ENCODE data around the gene SCFD2.
A peak's percentile ranks its signal among the peaks of the same experiment; 100 is the strongest.

The SCFD2 gene

DNA sequence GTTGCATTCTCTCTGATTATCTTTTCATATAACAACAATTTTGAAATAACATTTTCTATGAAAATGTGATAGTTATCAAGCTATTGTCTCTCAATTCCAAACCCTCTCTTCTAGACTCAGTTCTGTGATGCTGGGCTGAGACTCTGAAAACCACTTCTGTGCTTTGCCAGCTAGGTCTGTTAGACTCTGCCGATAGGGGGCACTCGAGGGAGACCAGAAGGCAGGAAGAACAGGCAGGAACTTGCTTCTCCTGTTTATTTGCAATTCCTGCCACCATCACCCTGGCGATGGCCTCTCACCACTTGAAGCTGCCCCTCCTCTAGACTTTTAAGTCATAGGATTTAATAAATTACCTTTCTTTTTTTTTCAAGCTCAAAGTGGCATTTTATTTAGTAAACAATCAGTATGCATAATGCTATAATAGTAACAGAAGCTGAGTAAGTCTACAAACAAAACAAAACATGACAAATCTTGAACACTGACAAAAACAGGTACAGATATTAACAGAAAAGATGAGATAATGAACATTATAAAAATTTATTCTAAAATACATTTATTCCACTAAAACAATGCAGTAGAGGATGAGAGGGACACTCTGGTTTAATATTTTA lies 454.1 kb downstream of the SCFD2 start:
- DNase-seq = peak; percentile 66

DNA sequence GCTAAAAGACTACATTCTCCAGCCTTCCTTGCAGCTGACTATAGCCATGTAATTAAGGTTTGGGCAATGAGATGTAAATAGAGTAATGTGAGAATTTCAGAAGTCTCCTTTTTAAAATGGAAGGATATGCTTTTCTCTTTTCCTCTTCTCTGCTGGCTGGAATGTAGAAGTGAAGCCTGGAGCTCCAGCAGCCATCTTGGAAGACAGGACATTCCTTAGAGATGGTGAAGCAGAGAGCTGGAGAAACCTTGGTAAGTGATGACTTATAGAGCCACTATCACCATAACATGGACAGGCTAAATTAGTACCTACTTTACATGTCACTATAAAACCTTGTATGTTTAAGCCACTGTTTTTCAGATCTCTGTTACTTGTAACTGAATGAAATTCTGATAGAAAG lies 455.7 kb downstream of the SCFD2 start:
- DNase-seq = no peak

DNA sequence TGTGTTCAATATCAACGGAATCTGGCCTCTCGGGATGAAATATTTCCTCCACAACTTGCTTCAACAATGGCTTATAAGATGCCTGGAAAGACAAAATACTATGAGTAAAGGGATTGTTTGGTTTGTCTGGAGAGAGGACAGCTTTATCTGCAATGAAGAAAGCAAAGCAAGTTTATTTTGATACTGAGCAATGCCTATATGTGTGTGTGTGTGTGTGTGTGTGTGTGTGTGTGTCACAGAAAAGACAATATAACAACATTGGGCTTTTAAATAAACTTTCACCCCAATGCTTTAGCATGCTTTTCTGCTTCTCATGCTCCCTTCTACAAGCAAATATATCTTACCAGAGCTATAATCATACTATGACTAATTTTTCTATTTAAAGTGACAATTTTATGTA lies 458.4 kb downstream of the SCFD2 start:
- no peak for DNase-seq

DNA sequence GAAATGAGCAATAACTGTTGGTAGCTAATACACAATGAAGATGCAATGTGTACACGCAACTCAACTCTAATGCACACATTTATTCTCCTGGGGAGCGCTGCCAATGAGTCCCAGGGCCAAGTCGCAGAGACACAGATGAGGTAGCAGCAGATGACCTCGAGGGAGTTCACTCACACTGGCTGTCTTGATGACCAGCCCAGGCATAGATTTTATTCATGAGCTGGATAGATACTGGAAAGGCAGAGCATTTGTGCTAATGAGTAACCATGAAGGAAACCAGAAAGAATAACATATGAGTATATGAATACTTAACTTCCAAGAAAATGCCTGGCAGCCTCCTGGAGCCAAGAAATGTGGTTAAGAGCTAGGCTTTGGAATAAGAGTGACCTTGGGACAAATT lies 461.4 kb downstream of the SCFD2 start:
- DNase-seq = no peak

DNA sequence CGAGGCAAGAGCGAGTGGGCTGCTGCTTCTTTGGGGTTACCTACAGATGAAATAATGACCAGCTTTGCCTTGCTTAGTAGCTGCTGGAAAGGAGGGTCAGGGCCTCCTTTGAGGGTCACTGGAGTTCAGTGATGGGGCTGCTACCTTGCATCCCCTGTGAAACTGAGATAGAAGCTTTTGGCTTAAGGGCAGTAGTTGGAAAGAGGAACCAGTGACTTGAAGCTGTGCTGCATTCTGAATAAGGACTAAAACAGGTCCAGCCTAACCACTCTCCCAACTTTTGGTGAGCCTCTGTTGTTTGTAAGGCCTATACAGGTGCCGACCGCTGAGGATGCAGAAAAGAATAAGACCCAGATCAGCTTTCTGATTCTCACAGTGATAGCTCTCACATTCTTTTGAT lies 462.6 kb downstream of the SCFD2 start:
- DNase-seq = no peak

DNA sequence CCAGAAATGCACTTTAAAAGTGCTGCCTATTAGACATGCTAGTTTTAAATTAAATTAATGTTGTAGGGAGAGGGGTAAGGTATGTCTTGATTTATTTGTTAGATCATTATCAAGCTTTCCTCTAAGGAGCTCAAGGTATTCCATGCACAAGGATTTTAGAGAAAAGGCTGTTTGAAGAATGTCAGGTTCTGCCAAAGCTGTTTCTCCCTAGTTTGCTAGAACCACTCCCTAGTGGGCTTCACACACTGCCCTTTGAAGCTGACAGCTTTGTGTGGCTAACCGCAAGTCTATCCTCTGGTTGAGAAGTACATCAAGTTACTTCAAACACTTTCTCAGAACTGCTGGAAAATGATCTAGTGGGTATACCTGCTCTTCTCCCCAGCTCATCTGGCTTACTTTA lies 471.4 kb downstream of the SCFD2 start:
- DNase-seq = no peak

DNA sequence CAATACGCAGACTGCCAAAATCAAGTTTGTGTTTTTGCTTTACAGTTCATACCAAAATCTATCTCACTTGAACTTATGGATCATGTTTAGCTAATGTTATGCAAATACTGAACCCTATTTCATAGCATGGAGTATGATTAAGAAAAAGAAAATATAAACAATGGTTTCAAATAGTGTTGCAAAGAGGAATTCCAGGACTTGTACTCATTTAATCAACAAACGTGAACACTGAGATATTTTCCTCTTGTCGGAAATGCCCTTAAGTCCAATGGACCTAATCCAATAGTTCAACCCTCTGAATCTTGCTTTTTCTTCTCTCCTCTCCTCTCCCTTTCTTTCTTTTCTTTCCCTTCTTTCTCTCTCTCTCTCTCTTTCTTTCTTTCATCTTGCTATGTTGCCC lies 473.0 kb downstream of the SCFD2 start:
- no peak for DNase-seq

DNA sequence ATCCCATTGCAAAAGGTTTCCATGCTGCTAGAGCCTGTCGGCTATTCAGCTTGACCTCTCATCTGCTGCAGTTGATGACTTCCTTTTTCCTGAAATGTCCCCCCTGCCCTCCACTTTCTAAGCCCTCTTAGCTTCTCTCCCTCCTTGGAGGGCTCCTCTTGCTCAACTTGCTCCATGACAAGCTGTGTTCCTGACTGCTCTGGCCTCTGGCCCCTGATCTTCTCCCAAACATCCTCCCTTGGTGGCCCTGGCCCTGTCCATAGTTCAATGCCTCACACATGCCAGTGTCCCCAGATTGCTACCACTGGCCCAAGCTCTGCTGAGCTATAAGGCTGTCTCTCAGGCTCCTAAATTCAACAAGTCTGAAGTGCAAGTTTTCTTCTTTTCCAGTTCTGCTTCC lies 474.1 kb downstream of the SCFD2 start:
- DNase-seq = no peak

DNA sequence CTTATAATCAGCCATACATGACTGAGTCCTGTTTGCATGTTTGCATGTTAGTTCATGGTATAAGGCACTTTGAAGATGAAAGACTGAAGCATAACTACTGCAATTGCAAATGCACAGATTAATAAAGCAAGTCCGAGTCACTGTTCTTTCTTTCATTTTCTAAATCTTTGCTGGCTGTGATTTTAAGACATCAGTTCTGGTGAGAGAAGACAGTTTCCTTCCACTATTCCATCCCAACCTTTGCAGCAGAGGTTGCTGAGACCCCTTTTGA lies 475.4 kb downstream of the SCFD2 start:
- no peak for DNase-seq

DNA sequence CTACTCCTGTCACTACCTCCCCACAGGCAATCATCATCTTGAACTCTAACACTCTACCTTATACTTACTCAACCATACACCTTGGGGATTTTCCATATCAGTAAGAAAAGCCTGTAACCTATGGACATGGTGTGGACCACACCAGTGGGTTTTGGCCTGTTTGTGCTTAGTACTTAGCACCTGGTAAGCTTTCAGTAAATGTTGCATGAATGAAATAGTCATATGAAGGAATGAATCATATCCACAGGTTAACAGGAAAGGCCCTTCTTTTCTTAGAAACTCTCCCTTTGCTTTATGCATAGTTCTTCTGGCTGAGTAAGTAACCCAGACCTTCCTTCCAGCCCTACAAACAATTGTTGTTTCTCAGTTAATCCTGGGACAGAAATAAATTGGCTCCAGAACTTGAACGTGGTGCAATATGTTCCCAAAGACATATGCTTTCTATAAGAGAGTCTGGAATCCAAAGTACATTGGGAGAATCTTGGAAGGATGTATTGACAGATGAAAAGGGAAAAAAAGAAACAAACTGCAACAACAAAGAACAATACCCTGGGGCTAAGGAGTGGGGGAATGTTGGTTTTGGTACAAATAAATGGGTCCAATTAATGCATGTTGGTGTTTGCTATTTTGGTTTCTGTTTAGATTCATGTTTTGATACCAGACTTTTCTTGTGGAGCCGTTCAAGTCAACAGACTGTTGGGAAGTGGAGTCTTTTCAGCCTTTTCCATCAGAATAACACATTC lies 475.9 kb downstream of the SCFD2 start:
- no peak for DNase-seq

DNA sequence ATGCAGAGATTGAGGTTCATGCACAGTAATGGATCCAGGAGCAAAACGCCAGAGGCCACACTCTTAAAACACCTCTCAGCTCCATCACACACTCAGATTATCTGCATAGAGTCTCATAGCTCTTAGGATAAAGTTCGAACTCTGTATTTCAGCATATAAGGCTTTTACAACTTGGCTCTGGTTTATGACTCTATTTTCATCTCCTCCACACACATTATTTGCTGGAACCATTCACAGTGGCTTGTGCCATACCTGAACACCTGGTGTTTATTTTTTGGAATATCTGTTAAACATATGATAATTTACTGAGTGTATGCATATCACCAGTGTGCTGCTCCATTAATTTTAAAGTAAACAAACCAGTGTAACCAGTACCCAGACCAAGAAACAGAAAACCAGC lies 476.5 kb downstream of the SCFD2 start:
- no peak for DNase-seq

DNA sequence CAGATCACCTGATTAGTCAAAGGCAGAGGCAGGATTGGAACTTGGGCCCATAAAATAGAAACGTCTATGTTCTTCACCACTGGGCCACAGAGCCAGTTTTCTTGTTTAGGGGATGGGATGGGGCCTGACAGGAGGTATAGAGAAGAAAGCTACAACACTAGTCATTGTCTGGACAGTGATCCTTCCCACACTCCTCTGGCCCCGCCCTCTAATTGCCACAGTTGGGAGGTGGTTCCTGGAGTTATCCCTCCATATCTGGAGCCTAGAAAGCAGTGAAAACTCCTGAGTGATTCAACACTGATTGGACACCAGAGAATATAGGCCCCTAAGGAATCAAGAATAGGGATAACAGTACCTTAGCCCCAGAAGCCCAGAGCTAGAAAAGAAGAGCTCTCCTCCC lies 480.9 kb downstream of the SCFD2 start:
- DNase-seq = no peak

DNA sequence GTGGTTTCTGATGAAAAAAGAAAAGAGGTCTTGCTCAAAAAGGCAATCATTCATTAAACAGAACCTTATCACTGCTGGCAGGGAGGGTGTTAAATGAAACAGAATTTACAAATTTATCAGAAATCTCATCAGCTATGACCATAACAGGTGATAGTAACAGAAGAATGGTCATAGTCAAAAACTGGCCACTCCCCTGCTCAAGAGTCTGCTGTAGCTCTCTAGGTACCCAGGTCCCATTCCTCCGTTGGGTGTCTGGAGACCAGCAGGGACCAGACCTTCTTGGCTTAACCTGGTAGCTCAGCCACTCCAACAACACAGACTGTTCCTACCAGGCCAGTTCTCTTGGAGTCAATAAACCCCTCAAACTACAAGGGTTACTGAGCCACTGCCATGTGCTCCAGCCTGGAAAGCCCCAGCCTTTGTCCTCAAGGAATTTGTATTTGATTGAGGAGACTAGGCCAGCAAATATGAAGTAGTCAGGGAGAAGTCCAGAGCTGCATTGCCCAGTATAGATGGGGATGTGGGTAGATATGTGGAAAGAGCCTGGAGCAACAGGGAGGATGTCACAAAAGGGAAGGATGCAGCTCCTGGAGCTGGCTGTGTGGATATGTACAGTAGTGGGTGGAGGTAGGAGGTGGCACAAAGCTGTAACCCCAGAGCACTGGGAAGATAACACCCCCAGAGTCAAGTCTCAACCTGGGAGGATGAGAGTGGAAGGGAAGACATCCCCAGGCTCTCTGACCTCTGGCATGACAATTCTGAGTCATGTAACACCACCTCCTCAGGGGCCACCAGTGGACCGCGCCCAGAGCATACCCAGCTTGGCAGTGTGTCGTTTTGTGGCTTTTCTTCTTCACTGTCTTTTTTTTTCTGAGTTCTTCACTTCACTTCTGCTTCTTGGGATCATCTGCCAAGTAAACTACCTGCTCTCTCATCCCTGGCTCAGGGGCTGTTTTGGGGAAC lies 481.9 kb downstream of the SCFD2 start:
- DNase-seq = no peak

DNA sequence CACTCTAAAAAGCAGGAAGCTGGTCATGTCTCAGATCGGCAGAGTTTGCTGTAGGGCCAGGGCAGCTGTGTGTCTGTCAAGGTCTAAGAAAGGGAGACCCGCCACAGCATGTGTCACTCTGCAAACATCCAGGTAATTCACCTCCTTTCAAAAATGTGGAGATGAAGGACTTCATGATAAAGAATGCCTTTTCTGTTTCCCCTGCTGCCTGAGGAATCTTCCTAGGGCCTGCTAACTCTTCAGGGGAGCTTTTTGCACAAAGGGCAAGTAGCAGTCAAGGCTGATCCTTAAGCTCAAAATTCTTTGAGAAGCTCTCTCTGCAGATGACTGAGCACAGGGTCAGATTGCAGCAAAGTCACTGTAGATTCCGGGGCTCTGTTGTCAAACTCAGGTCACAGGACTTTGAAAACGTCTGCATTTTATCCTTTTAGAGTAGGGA lies 482.7 kb downstream of the SCFD2 start:
- no peak for DNase-seq

DNA sequence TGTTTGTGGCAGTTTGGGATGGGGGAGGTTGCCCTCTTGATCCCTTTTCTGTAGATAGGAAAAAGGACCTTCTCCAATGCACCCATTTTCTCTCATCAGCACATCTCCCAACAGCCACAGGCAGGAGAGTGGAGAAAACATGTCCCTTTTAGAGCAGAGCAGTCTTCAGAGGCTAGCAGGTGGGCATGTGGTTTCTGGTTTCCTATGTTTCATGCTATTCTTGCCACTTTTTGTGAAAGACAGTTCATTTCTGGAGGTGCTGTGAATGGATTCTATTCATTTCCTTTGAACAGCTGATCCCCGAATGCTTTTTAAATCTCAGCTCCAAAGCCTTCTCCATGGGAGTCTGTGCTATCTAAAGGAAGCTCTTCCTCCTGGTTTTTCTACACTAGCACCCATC lies 484.9 kb downstream of the SCFD2 start:
- DNase-seq = no peak

DNA sequence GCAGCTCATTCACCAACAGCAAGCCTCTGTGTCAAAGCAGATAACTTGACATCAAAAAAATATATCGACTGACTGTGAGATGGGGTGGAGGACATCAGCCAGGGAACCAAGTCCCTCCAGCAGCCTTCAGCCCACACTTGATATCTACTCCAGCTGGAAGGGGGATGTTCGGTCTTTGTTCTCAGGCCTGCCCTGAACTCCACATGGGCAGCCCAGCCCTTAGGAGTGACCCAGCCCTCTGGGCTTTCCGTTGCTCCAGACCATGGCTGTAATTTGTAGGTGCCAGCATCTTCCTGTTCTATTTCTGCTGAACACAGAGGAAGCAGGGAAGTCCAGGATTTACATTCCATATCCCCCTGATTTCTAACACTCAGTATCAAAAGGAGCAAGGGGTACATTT lies 486.4 kb downstream of the SCFD2 start:
- no peak for DNase-seq

DNA sequence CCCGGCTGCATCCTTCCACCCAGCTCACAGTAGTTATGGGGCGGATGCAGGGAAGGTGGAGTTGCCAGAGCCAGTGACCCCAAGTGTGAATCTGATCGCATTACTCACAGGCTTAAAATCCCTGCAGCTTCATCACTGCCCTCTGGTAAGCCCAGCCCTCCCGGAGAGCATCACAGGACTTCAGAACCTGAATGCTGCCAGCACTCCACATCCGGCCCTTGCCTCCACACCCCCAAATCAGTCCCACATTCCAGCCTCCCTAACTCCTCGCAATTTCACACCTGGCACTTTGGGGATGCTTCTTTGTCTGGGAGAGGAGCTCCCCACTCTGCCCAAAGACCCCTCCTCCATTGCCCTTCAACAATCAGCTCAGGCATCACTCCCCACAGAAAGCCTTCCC lies 488.2 kb downstream of the SCFD2 start:
- DNase-seq = no peak

DNA sequence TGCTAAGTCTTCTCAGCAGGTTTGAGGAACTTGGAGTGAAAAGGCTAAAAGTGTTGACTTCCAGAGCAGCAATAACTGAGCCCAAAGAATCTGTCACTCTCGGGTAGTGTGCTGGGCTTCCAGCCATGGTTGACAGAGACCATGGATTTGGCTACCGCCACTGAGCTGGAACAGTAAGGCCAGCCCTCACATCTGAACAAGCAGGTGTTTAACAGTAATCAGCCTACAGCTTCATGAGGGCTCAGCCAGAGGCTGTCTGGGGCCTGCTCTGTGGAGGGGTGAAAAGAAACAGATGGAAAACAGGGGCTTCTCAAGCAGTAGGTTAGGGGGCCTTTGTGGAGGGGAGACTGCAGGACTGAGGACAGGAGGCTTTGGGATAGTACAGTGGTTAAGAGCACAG lies 488.8 kb downstream of the SCFD2 start:
- no peak for DNase-seq

DNA sequence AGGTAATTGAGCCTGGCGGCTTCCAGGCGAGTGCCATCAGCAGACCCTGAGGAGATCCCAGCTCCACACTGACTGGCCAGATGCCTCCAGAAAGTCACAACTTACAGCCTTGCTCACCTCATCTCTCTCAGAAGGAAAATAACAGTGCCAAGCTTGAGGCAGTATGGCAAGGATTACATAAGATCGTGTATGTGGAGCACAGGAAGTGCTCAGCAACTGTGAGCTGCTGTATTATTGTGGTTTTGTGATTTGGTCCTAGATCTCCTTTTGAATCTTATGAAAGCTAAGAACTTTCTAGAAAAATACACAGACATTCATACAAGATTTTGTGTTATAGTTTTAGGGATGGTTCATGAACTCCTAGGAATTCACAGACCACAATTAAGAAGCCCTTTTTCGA lies 489.8 kb downstream of the SCFD2 start:
- no peak for DNase-seq

DNA sequence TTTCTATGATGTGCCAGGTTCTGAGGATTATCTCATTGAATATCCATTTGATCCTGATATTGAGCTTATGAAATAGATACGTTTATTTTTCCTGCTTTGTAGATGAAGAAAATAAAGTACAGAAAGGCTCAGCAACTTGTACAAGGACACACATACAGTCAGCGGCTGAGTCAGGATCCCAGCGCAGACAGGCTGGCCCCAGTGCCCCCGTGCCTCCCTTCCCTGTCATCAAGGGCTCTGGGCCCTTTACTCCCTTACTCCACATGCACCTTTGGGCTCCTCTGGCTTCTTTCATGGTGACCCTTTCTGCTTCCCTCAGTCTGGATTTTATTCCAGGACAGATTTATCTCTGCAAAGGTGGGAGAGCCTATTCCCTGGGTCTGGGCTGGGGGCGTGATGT lies 490.9 kb downstream of the SCFD2 start:
- no peak for DNase-seq

DNA sequence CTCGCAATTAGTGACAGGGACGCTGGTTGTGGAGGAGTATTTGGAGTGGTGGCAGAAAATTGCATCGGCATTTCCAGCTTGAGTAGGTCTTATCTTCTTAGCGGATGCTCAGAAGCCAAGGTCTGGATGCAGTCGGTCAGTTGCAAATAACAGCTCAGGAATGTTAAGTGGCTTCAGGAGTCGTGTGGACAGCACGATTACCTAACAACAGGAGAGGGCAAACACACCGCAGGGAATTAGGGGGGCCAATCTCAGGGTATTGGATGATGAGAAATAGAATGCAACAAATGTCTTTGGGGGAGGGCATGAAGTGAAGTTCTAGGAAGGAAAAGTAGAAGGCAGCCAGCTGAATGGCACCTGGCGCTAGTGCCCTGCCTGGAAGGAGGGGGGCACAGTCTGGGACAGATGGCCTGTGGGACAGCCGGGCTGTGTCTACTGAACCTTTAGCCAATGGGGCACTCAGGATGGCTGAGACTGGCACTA lies 492.0 kb downstream of the SCFD2 start:
- no peak for DNase-seq

DNA sequence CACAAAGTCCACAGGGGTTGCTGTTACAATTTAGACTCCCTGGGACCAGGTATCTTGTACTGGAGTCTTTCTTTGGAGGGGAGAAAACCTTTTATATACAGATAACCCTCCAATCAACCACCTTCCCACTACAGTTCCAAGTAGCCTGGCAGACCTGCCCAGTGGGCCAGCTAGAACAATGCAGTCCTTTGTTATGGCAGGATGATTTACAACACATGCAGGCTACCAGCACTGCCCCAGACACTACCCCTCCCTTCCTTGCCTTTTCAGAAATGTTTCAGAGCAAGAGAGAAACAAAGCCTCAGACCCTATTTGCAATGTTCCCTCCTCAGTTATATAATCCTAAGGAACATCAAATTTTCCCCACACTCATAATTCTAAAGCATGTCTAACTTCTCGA lies 492.7 kb downstream of the SCFD2 start:
- no peak for DNase-seq

DNA sequence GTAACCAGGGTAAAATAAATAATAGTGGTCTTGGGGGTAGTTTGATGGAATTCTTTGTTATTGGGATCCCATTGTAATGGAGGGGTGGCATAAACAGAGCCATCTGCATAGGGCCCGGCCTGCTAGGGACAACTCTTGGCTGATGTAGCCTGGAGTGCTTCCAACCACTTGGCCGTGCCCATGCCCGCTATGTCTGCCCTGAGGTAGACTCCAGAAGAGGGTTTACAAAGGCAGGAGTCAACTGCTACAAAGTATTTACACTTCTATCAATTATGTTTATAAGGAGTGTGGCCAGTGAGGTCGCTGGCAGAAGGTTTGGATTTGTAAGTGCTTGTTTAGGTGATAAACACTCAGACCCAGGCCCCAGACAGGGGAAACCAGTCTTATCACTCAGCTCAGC lies 495.6 kb downstream of the SCFD2 start:
- no peak for DNase-seq

DNA sequence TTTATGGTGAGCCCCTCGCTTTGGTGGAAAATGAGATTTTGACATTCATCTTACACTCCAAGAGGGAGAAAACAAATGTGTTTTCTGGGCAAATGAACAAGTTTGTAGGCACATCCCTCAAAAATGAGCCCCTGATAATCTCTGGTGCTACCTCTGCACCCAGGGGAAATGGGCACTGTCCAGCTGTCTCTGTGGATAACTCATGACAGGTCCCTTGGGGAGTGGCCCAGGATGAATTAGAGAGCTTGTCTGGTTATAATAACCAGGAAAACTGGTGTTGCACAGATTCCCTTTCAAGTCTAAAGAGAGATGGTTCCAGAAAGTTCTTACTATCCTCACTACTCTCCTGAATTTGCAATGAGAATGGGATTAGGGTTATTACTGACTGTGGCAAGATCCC lies 496.2 kb downstream of the SCFD2 start:
- DNase-seq = no peak

Measured in suppressor macrophage treated with lipopolysaccharide for 4 hours (primary cell).